ENCODE data around the gene PAF1. TPM values are rescaled to one million over a fixed set of nuclear protein-coding genes. Genes with fewer than 3 reads are reported as not detected.
"Not testable (repeated sequence)": the region's sequence is repeated elsewhere in the genome, so short reads cannot be mapped to it uniquely, and the experiment has no call there.

Gene PAF1
- total RNA-seq, 2 experiments from 2014 or later, result 43.6 to 44.0 TPM

DNA sequence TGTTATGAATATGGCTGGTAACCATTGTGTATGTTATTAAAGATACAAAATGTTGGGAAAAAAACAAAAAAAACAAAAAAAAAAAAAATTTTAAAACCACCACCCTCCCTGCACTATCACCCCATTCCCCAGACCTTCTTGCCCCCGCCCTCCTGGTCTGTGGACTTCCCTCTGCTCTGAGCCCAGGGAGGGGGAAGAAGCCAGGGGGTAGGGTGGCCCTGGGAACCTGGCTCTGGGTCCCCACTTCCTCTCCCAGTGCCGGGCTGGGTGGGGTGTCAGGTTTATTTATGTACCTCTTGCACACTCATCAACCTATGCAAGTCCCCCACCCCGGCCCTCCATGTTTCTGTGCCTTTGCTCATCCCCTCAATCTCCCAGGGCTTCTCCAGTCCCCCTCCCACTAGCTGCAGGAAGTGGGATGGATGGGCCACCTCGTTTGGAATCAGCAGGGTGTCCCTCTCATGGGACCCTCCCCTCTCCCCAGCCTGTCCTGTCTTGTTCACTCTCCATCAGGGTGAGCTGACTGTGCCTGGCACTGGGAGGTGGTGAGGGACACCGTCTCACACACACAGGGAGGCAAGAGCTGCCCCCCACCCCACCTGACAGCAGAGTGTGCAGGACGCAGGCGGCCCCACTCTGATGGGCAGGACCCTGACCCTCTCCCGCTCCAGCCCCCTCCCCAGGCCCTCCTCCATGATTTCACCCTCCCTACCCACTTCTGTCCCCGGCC, 5.9 kb downstream of the PAF1 start:
- no peaks in the 10 kb centered on the region for H3K9me3 Mint-ChIP-seq
- no peak for DNase-seq
- H3K27ac Mint-ChIP-seq, result peak overlapping the region; percentile 52
- no peaks in the 10 kb centered on the region for H3K27me3 Mint-ChIP-seq
- H3K4me1 Mint-ChIP-seq, result peaks cover 8% of the 10 kb centered on the region
- no peak overlapping the region for H3K4me3 Mint-ChIP-seq
- peaks cover 17% of the 10 kb centered on the region for H3K36me3 Mint-ChIP-seq

DNA sequence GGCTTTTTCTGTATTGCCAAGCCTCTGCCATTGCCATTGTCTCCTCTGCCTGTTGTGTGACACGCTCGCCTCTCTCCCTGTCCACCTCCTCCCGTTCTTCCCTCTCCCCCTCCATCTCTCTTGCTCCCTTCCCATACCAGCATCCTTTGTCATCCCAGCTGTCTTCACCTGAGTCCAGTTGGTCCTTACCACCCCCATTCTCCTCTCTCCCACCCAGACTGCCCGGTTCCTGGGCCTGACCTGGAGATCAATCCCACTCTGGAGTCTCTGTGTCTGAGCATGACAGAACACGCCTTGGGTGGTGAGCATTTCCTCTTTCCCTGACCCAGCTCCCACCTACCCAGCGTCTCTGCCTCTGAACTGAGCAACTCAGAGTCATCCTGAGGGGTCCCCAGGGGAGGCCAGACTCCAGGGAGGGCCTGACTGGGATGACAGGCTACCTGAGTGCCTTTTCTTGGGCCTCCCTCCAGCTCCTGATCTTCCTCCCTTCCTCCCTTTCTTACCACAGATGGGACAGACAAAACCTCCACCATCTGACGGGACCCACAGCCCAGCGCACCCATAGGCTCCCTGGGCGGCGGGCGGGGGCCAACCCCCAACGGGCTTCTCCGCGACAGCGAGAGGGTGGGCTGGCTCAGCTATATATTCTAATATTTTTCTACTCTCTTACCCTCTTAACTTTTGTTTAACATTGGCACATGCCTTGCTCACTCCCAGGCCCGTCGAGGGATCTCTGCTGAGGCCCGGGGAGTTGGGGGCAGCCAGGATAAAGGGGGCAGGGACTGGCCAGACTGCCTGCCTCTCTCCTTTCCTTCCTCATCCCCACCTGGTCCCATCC, 7.7 kb downstream of the PAF1 start:
- Mint-ChIP-seq H3K9me3 (no peaks in the 10 kb centered on the region), H3K4me3 (no peak overlapping the region), H3K4me1 (peaks cover 5% of the 10 kb centered on the region), H3K36me3 (peaks cover 9% of the 10 kb centered on the region), H3K27ac (no peak overlapping the region), H3K27me3 (no peaks in the 10 kb centered on the region)
- DNase-seq, result no peak

DNA sequence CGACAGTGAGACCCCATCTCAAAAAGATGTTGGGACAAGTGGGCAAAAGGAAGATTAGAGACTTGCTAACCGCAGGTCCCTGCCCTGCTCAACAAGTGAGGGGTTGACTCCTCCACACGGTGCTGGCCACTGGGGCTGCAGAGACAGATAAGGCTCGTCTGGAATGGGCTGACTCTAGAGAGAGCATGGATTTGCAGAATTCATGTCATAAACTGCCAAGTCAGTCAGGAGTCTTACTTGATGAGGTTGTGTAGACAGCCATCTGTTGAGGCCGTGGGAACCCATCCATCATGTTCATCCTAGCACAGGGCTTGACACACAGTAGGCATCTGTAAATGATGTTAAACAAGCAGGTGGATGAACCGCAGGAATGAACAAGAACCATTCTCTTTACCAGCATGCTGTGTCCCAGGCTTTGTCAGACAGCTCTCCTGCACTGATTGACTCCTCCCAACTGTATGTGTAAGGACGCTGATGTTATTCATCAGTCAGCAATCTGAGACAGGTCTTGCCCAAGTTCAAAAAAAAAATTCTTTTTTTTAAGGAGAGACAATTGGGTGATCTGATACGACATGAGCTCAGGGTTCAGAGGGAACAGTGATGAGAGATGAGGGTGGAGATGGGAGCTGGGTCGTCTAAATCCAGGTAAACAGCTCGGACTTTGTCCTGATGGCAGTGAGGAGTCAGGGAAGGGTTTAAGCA, 8.8 kb downstream of the PAF1 start:
- Mint-ChIP-seq H3K9me3 (no peaks in the 10 kb centered on the region), H3K4me3 (no peak overlapping the region), H3K27ac (no peak overlapping the region), H3K4me1 (peaks cover 3% of the 10 kb centered on the region), H3K27me3 (no peaks in the 10 kb centered on the region), H3K36me3 (peaks cover 9% of the 10 kb centered on the region)
- DNase-seq, result no peak

DNA sequence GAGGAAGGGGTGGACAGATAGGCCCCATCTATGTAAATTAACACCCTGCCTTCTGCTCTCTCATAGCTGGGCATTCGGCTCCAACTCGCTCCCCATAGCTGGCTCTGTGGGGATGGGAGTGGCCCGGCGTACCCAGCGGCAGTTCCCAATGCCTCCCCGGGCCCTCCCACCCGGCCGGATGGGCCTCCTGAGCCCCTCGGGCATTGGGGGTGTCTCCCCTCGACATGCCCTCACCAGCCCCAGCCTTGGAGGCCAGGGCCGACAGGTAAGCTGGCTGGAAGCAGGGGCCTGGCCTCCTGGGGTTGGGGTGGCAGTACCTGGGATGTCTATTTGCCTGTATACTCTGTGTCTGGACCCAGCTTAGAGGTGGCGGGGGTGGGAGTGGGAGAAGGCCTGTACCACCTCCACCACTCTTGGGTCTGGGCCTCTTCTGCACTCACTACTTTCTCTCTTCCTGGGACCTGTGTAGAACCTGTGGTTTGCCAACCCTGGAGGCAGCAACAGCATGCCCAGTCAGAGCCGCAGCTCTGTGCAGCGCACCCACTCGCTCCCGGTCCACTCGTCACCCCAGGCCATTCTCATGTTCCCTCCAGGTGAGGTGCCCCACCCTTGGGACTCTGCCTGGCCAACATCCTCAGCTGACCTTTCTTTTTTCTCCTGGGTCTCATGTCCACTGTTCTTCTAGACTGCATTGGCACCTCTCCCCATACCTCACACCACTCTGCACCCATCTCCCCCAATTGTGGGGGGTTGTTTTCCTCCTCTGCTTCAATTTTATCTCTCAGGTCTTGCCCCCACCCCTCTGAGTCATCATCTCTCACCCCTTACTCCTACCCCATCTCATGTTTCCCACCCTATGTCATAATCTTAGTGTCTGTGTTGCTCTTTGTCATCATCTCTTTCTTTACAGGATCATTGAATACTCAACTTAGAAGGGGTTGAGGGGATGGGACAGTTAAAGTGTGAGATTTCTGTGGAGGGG, 10.1 kb downstream of the PAF1 start:
- no peaks in the 10 kb centered on the region for H3K27me3 Mint-ChIP-seq
- no peaks in the 10 kb centered on the region for H3K9me3 Mint-ChIP-seq
- peak overlapping the region; percentile 24 for H3K27ac Mint-ChIP-seq
- H3K4me3 Mint-ChIP-seq, result no peak overlapping the region
- H3K4me1 Mint-ChIP-seq, result no peaks in the 10 kb centered on the region
- no peak for DNase-seq
- peaks cover 9% of the 10 kb centered on the region for H3K36me3 Mint-ChIP-seq

DNA sequence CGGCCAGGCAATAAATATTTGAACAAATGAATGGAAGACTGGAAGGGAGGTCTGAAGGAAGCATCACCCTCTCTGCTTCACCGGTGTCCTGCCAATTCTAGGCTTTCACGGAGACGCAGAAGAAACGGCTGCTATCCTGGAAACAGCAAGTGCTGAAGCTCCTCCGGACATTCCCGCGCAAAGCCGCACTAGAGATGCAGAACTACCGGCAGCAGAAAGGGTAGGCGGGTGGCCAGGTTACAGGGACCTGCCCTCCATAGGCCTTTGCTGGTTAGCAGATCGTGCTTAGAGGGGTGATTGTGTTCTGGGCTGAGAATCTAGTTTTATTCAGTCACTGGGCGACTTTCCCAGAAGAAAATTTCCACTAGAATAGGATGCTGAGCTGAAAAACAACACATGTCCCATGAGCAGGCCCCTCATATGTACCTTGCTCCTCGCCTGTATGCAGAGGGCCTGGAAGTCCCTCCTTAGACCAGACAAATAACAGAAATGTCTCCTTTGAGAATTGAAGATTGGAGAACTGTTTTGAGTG, 11.0 kb downstream of the PAF1 start:
- DNase-seq, result no peak
- no peaks in the 10 kb centered on the region for H3K27me3 Mint-ChIP-seq
- H3K36me3 Mint-ChIP-seq, result peaks cover 10% of the 10 kb centered on the region
- no peak overlapping the region for H3K4me3 Mint-ChIP-seq
- no peak overlapping the region for H3K27ac Mint-ChIP-seq
- H3K9me3 Mint-ChIP-seq, result no peaks in the 10 kb centered on the region
- no peaks in the 10 kb centered on the region for H3K4me1 Mint-ChIP-seq

DNA sequence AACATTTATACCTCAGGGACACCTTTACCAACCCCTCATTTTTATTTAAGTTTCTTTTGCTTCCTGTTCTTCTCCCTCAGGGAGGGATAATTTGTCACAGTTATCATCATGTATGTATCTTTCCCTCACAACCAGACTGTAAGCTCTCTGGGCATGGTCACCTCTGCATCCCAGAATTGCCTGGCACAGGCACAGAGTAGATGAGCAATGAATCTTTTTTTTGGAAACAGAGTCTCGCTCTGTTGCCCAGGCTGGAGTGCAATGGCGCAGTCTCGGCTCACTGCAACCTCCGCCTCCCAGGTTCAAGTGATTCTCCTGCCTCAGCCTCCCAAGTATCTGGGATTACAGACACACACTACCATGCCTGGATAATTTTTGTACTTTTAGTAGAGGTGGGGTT, 11.5 kb downstream of the PAF1 start:
- H3K27ac Mint-ChIP-seq, H3K9me3 Mint-ChIP-seq, DNase-seq, H3K4me3 Mint-ChIP-seq, H3K4me1 Mint-ChIP-seq, H3K27me3 Mint-ChIP-seq: not testable (repeated sequence)
- H3K36me3 Mint-ChIP-seq, result peaks cover 10% of the 10 kb centered on the region

DNA sequence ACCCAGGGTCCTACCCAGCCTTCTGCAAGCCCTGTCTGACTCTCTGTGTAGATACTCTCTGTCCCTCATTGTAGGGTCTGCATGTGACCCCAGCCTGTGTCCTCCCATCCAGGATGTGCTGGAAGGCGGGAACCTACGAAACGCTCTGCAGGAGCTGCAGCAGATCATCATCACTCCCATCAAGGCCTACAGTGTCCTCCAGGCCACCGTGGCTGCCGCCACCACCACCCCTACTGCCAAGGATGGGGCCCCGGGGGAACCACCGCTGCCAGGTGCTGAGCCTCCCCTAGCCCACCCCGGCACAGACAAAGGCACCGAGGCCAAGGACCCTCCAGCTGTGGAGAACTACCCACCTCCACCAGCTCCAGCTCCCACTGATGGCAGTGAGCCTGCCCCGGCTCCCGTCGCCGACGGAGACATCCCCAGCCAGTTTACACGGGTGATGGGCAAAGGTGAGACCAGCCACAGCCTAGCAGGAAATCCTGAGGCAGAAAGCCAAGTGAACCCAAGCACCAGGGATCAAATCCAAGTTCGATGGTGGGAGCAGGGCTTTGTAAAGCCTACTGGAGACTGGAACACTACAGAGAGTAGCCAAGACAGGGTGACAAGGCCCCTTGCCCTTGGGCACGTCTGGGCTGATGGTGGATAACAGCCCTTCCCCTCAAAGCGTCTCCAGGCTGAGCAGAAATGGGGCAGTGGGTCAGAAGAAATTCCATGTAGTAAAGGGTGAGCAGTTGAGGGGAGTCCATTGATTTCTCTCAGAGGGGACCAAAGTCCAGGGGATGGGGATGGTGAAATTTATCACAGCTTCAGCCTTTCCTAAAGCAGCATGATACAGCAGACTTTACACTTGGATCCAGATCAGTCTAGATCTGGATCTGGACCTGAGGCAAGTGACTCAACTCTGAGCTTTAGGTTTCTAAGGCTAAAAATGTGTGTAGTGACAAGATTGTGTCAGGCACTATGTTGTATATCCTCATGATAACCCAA, 13.2 kb downstream of the PAF1 start:
- H3K4me3 Mint-ChIP-seq, result no peak overlapping the region
- no peak overlapping the region for H3K27ac Mint-ChIP-seq
- no peak for DNase-seq
- no peaks in the 10 kb centered on the region for H3K27me3 Mint-ChIP-seq
- no peaks in the 10 kb centered on the region for H3K9me3 Mint-ChIP-seq
- peaks cover 10% of the 10 kb centered on the region for H3K36me3 Mint-ChIP-seq
- H3K4me1 Mint-ChIP-seq, result no peaks in the 10 kb centered on the region

DNA sequence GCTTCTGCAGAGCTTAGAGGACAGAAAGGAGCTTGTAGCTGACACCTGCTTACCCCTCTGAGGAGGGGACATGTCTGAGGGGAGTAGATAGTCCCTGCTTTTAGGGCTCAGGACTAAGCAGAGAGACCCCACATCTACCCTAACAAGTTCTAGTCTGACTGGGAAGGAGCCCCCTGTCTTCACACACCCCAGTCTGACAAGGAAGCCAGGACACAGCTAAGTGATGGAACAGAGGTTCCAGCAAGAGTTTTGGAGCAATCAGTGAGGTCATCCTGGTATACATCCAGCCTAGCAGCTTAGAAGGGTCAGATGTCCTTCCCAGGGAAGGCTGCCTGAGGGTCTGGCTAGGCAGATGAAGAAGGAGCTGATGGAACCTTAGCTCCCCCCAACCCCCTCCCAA, 15.0 kb downstream of the PAF1 start:
- Mint-ChIP-seq H3K4me3 (no peak overlapping the region), H3K9me3 (no peaks in the 10 kb centered on the region), H3K27ac (no peak overlapping the region), H3K36me3 (peaks cover 9% of the 10 kb centered on the region), H3K27me3 (no peaks in the 10 kb centered on the region), H3K4me1 (no peaks in the 10 kb centered on the region)
- DNase-seq, result no peak

DNA sequence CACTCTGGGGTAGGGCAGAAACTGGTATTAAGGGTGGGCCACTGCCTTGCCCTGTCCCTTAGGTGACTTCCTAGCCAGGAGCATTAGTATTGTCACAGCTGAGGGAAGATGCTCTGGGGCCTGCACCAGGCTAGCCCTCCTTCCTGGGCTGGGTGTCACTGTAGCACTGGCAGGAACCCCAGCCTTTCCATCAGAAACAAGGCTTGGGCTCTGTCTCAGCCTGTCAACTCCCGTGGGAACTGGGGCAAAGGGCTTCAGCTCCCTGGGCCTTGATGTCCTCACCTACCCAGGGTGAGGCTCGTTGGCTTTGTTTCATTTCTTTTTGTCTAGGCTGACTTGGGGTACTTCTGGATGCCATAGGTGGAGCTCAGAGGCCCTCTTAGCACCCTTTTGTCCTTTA, 18.0 kb downstream of the PAF1 start:
- Mint-ChIP-seq H3K9me3 (no peaks in the 10 kb centered on the region), H3K4me3 (no peak overlapping the region), H3K27me3 (no peaks in the 10 kb centered on the region), H3K27ac (no peak overlapping the region), H3K36me3 (peaks cover 8% of the 10 kb centered on the region), H3K4me1 (no peaks in the 10 kb centered on the region)
- no peak for DNase-seq

DNA sequence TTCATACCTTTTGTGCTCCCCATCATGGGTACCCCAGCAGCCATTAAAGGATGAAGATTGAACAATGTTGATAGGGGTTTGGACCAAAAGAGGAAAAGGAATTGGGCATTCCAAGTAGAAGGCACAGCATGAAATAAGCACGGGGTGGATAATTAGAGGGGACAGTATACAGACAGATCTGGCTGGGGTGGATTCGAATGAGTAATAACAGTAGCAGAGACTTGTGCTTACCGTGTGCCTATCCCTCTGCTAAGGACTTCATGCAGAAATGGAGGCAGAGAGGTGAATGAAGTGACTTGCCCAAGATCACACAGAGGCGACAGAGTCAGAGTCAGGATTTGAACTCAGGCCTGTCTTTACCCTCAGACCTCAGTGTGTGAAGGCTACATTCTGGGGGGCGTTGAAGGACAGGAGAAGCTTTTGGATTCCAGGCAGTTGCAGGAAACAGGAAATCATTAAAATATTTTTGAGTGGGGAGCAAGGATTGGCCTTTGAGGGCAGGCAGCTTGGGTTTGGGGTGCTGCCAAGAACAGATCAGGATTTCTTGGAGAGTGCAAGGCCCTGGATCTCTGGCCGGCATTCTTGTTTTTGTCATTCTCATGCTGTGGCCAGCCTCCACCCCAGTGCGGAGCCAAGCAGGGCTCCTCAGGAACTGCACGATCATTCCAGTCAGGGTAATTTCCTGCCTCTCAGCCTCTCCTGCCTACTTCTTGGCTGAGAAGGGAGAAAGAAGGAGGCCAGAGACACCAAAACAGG, 18.7 kb downstream of the PAF1 start:
- no peak for DNase-seq
- Mint-ChIP-seq H3K9me3 (no peaks in the 10 kb centered on the region), H3K4me1 (no peaks in the 10 kb centered on the region), H3K36me3 (peaks cover 6% of the 10 kb centered on the region), H3K27me3 (no peaks in the 10 kb centered on the region), H3K4me3 (no peak overlapping the region), H3K27ac (peak overlapping the region; percentile 30)

DNA sequence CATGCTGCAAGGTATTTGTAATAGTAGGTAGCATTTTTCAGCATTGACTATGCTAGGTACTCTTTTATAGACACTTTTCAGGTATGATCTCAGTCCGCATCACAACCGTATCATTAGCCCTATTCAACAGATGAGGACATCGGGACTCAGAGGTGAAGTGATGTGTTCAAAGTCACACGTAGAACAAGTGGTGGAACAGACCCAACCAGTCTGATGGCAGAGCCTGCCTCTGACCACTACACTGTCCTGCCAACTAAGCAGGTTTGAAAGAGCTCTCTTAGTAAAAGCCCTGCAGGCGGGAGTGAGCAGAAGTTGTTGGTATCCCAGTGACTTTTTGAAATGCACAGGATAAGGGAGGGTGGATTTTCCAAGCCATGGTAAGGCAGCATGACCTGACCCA, 20.2 kb downstream of the PAF1 start:
- no peak for DNase-seq
- Mint-ChIP-seq H3K27me3 (no peaks in the 10 kb centered on the region), H3K9me3 (no peaks in the 10 kb centered on the region), H3K4me3 (no peak overlapping the region), H3K36me3 (peaks cover 6% of the 10 kb centered on the region), H3K4me1 (no peaks in the 10 kb centered on the region), H3K27ac (no peak overlapping the region)

DNA sequence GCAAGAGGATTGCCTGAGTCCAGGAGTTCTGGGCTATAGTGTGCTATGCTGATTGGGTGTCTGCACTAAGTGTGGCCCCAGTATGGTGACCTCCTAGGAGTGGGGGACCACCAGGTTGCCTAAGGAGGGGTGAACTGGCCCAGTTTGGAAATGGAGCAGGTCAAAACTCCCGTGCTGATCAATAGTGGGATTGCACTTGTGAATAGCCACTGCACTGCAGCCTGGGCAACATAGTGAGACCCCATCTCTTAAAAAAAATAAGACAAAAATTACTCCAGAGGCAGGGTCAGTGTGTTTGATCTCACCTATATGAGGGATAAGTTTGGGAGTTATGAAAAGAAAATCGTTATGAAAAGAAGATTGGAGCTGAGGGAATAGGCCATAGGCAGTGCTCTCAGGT, 21.7 kb downstream of the PAF1 start:
- no peak for DNase-seq
- Mint-ChIP-seq H3K9me3 (no peaks in the 10 kb centered on the region), H3K4me3 (no peak overlapping the region), H3K36me3 (peaks cover 5% of the 10 kb centered on the region), H3K4me1 (no peaks in the 10 kb centered on the region), H3K27ac (no peak overlapping the region), H3K27me3 (no peaks in the 10 kb centered on the region)

DNA sequence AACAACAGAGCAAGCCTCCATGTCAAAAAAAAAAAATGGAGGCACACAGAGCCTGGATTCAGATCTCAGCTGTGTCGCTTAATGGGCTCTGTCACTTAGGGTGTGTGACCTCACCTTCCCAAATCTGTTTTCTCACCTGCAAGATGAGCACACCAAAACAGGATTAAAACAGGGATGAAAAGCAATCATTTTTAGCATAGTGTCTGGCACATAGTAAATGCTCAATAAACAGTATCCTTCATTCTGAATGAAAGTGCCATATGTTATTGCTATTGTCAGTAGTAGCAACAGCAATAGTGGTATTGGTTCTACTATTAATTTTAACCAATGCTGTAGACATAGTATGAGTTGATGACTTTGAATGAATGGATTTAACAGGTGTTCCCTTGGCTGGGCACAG, 25.4 kb downstream of the PAF1 start:
- H3K36me3 Mint-ChIP-seq, result no peaks in the 10 kb centered on the region
- no peaks in the 10 kb centered on the region for H3K4me1 Mint-ChIP-seq
- DNase-seq, result no peak
- H3K27me3 Mint-ChIP-seq, result no peaks in the 10 kb centered on the region
- no peak overlapping the region for H3K4me3 Mint-ChIP-seq
- no peaks in the 10 kb centered on the region for H3K9me3 Mint-ChIP-seq
- no peak overlapping the region for H3K27ac Mint-ChIP-seq

All from activated naive CD8-positive, alpha-beta T cell treated with anti-CD3 and anti-CD28 coated beads for 36 hours (primary cell).